ENCODE measurements around the gene NR2F6.

NR2F6 gene

DNA sequence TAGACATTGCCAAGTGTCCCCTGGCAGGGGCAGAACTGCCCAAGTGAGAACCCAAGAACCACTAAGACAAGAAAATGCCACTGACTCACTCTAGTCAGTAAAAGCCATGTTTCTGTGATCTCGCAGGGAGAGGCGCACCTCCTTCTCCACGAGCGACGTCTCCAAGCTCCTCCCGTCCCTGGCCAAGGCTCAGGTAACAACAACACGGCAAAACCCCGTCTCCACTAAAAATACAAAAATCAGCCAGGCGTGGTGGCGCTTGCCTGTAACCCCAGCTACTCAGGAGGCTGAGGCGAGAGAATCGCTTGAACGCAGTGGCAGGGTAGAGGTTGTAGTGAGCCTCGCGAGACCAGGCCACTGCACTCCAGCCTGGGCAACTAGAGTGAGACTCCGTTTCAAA, 48.1 kb downstream of the NR2F6 start (continued):
- TF ChIP-seq, protein P1, sequence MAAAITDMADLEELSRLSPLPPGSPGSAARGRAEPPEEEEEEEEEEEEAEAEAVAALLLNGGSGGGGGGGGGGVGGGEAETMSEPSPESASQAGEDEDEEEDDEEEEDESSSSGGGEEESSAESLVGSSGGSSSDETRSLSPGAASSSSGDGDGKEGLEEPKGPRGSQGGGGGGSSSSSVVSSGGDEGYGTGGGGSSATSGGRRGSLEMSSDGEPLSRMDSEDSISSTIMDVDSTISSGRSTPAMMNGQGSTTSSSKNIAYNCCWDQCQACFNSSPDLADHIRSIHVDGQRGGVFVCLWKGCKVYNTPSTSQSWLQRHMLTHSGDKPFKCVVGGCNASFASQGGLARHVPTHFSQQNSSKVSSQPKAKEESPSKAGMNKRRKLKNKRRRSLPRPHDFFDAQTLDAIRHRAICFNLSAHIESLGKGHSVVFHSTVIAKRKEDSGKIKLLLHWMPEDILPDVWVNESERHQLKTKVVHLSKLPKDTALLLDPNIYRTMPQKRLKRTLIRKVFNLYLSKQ (tag by site-specific recombination; IDR thresholded peaks at IDR 0.05; ENCODE audit: borderline replicate concordance): no peak
- no peak for TF ChIP-seq KLF8 (tag by site-specific recombination; IDR thresholded peaks at IDR 0.05)
- TF ChIP-seq GLIS2 (tag by site-specific recombination; IDR thresholded peaks at IDR 0.05): no peak
- TF ChIP-seq ZBTB1 (tag by site-specific recombination; IDR thresholded peaks at IDR 0.05): no peak
- TF ChIP-seq GLIS1 (tag by site-specific recombination; IDR thresholded peaks at IDR 0.05): no peak
- no peak for TF ChIP-seq ZNF791 (tag by site-specific recombination; IDR thresholded peaks at IDR 0.05)
- TF ChIP-seq, protein P2, sequence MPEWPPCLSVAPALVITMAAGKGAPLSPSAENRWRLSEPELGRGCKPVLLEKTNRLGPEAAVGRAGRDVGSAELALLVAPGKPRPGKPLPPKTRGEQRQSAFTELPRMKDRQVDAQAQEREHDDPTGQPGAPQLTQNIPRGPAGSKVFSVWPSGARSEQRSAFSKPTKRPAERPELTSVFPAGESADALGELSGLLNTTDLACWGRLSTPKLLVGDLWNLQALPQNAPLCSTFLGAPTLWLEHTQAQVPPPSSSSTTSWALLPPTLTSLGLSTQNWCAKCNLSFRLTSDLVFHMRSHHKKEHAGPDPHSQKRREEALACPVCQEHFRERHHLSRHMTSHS (tag by site-specific recombination; IDR thresholded peaks at IDR 0.05): no peak
- TF ChIP-seq ZSCAN30 (tag by site-specific recombination; IDR thresholded peaks at IDR 0.05): no peak
- no peak for TF ChIP-seq ZNF114 (tag by site-specific recombination; IDR thresholded peaks at IDR 0.05)
- TF ChIP-seq ZNF560 (tag by site-specific recombination; IDR thresholded peaks at IDR 0.05; ENCODE audit: borderline replicate concordance): no peak

DNA sequence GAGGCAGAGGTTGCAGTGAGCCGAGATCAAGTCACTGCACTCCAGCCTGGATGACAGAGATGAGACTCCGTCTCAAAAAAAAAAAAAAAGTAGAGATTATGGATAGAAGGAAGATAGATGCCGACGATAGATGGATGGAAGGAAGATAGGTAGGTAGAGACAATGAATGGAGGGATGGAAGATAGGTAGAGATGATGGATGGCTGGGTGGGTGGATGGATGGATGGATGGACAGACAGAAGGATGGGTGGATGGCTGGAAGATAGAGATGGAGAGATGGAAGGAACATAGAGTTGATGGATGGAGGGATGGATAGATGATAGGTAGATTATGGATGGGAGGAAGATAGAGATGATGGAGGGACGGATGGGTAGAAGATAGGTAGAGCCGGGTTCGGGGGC, 49.1 kb downstream of the NR2F6 start:
- no peaks in the 10 kb centered on the region for H3K4me1 ChIP-seq (ENCODE audit: control insufficient read depth, insufficient read depth, low read length)
- no peak overlapping the region for H3K27ac ChIP-seq (ENCODE audit: extremely low read depth, low read depth, low read length)
- ChIA-PET POLR2A (no interaction called here), CTCF (no interaction called here)
- H3K4me3 ChIP-seq (ENCODE audit: low read depth, low read length): no peak overlapping the region
- TF ChIP-seq REPIN1 (tag by site-specific recombination; IDR thresholded peaks at IDR 0.05; ENCODE audit: low read depth): no peak
- TF ChIP-seq ZNF366 (tag by site-specific recombination; conservative IDR thresholded peaks at IDR 0.05): peak; percentile 84
- no peak for TF ChIP-seq ZNF837 (tag by site-specific recombination; IDR thresholded peaks at IDR 0.05)
- no peak for TF ChIP-seq ZNF529 (tag by site-specific recombination; IDR thresholded peaks at IDR 0.05; ENCODE audit: insufficient replicate concordance)
- 0 out of 2 replicates have a peak, but pooled peaks have one; percentile 1 for TF ChIP-seq KLF8 (tag by site-specific recombination; IDR thresholded peaks at IDR 0.05)
- no peak for TF ChIP-seq ZNF558 (tag by site-specific recombination; IDR thresholded peaks at IDR 0.05)
- peak; percentile 86 for TF ChIP-seq ZBTB17 (tag by site-specific recombination; IDR thresholded peaks at IDR 0.05)
- H3K9me3 ChIP-seq (ENCODE audit: control insufficient read depth, insufficient read depth, low read depth, low read length): no peaks in the 10 kb centered on the region
- H3K36me3 ChIP-seq (ENCODE audit: control insufficient read depth in 2 of 2, insufficient read depth in 1 of 2, low read length in 2 of 2): peaks cover 4 to 50% of the 10 kb centered on the region in 2 experiments; a peak in 2 of 3 replicates

DNA sequence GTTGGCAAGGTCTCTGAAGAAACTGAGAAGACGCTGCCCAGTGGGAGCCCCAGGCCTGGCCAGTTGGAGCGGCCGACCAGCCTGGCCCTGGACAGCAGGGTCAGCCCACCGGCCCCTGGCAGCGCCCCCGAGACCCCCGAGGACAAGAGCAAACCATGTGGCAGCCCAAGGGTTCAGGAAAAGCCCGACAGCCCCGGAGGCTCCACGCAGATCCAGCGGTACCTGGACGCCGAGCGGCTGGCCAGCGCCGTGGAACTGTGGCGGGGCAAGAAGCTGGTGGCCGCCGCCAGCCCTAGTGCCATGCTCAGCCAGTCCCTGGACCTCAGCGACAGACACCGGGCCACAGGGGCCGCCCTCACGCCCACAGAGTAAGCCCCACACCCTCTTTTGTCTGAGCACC, 50.6 kb downstream of the NR2F6 start:
- peaks cover 4 to 45% of the 10 kb centered on the region in 2 experiments; a peak in 2 of 3 replicates for H3K36me3 ChIP-seq (ENCODE audit: control insufficient read depth in 2 of 2, insufficient read depth in 1 of 2, low read length in 2 of 2)
- TF ChIP-seq, protein P3, sequence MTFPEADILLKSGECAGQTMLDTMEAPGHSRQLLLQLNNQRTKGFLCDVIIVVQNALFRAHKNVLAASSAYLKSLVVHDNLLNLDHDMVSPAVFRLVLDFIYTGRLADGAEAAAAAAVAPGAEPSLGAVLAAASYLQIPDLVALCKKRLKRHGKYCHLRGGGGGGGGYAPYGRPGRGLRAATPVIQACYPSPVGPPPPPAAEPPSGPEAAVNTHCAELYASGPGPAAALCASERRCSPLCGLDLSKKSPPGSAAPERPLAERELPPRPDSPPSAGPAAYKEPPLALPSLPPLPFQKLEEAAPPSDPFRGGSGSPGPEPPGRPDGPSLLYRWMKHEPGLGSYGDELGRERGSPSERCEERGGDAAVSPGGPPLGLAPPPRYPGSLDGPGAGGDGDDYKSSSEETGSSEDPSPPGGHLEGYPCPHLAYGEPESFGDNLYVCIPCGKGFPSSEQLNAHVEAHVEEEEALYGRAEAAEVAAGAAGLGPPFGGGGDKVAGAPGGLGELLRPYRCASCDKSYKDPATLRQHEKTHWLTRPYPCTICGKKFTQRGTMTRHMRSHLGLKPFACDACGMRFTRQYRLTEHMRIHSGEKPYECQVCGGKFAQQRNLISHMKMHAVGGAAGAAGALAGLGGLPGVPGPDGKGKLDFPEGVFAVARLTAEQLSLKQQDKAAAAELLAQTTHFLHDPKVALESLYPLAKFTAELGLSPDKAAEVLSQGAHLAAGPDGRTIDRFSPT (tag by site-specific recombination; IDR thresholded peaks at IDR 0.05): no peak
- TF ChIP-seq ZNF266 (tag by site-specific recombination; IDR thresholded peaks at IDR 0.05; ENCODE audit: low read depth): no peak
- ChIA-PET POLR2A (no interaction called here), CTCF (interaction anchor here (0.7 kb wide), 1 partner anchor 177 kb away, joined by 3 read pairs; no protein-coding TSS in a partner anchor)
- H3K9me3 ChIP-seq (ENCODE audit: control insufficient read depth, insufficient read depth, low read depth, low read length): no peaks in the 10 kb centered on the region
- H3K4me1 ChIP-seq (ENCODE audit: control insufficient read depth, insufficient read depth, low read length): no peaks in the 10 kb centered on the region
- H3K4me3 ChIP-seq (ENCODE audit: low read depth, low read length): no peak overlapping the region
- H3K27ac ChIP-seq (ENCODE audit: extremely low read depth, low read depth, low read length): no peak overlapping the region

Measured in HEK293 (cell line).